GM18519 (cell line): Measurements from ENCODE around the gene MAPK13.

Source experiments
- ATAC-seq: cut with Tn5 transposase; IDR thresholded peaks from one replicate; pipeline ENCODE4 v1.9.1; 2021; ENCODE audit warnings: mild to moderate bottlenecking, moderate library complexity; ENCODE audit not compliant: unreplicated experiment, low FRiP score

The MAPK13 gene

GRCh38 chr6:36142971-36143838 lies 12.9 kb downstream of the MAPK13 start:
- no peak for ATAC-seq

- no peak for ATAC-seq
Observed at GRCh38 chr6:36145495-36145894, 15.2 kb downstream of the MAPK13 start.

GRCh38 chr6:36147294-36147693 lies 17.0 kb downstream of the MAPK13 start:
- ATAC-seq, result no peak

GRCh38 chr6:36149476-36149875 lies 19.2 kb downstream of the MAPK13 start:
- no peak for ATAC-seq

GRCh38 chr6:36150283-36150682 lies 20.0 kb downstream of the MAPK13 start:
- no peak for ATAC-seq

GRCh38 chr6:36154286-36154685 lies 24.0 kb downstream of the MAPK13 start:
- ATAC-seq, result no peak

GRCh38 chr6:36155662-36156061 lies 25.3 kb downstream of the MAPK13 start:
- ATAC-seq, result no peak

- no peak for ATAC-seq
Observed at GRCh38 chr6:36160147-36160760, 29.9 kb downstream of the MAPK13 start.

- no peak for ATAC-seq
Observed at GRCh38 chr6:36169023-36170007, 39.0 kb downstream of the MAPK13 start.

- no peak for ATAC-seq
Observed at GRCh38 chr6:36170704-36171103, 40.4 kb downstream of the MAPK13 start.

- no peak for ATAC-seq
Observed at GRCh38 chr6:36171573-36171972, 41.3 kb downstream of the MAPK13 start.

- no peak for ATAC-seq
Observed at GRCh38 chr6:36177166-36177565, 46.9 kb downstream of the MAPK13 start.

- no peak for ATAC-seq
Observed at GRCh38 chr6:36178544-36178943, 48.2 kb downstream of the MAPK13 start.

GRCh38 chr6:36180126-36180525 lies 49.8 kb downstream of the MAPK13 start:
- ATAC-seq, result no peak

- no peak for ATAC-seq
Observed at GRCh38 chr6:36184311-36184710, 54.0 kb downstream of the MAPK13 start.

GRCh38 chr6:36186199-36186598 lies 55.9 kb downstream of the MAPK13 start:
- no peak for ATAC-seq

- ATAC-seq, result no peak
Observed at GRCh38 chr6:36187446-36187845, 57.1 kb downstream of the MAPK13 start.
